GM23338 (cell line): ENCODE measurements around the gene C6orf120. TPM values are rescaled to one million over a fixed set of nuclear protein-coding genes. Genes with fewer than 3 reads are reported as not detected.

ENCODE experiments used
- ATAC-seq: fragments of 200-7000 bp; cut with Tn5 transposase; 3 replicates; pipeline ENCODE4 v1.9.1; 2020
- DNase-seq: peaks from one replicate; pipeline ENCODE4 v3.0.0-alpha.2; 2015; ENCODE audit warnings: low spot score
- H2AFZ ChIP-seq: fragments of 200-600 bp; sonication (generic); 2 replicates; pipeline ENCODE4 v1.8.0; 2016; ENCODE audit warnings: antibody characterized with exemption, mild to moderate bottlenecking, moderate library complexity
- H3F3A ChIP-seq: fragments of 200-600 bp; sonication (generic); replicated peaks from 2 replicates; pipeline ENCODE4 v1.8.0; 2017; ENCODE audit warnings: antibody characterized with exemption, mixed run types, low read depth
- H3K27ac ChIP-seq: fragments of 200-600 bp; sonication (generic); 2 replicates; pipeline ENCODE4 v1.6.1; 2016; ENCODE audit warnings: low read depth
- H3K27me3 ChIP-seq: fragments of 200-600 bp; sonication (generic); 2 replicates; pipeline ENCODE4 v1.8.0; 2016; ENCODE audit warnings: mild to moderate bottlenecking, mixed run types, moderate library complexity; ENCODE audit not compliant: insufficient read depth
- H3K36me3 ChIP-seq: fragments of 200-600 bp; sonication (generic); 2 replicates; pipeline ENCODE4 v1.8.0; 2016; ENCODE audit warnings: mild to moderate bottlenecking; ENCODE audit not compliant: insufficient read depth
- H3K4me1 ChIP-seq: fragments of 200-600 bp; sonication (generic); 2 replicates; pipeline ENCODE4 v1.8.0; 2016; ENCODE audit warnings: mild to moderate bottlenecking, moderate library complexity; ENCODE audit not compliant: insufficient read depth
- H3K4me2 ChIP-seq: fragments of 200-600 bp; sonication (generic); 2 replicates; pipeline ENCODE4 v1.7.1; 2017; ENCODE audit warnings: mixed run types
- H3K4me3 ChIP-seq: fragments of 200-600 bp; sonication (generic); 2 replicates; pipeline ENCODE4 v1.6.1; 2016; ENCODE audit warnings: mixed run types
- H3K79me2 ChIP-seq: fragments of 200-600 bp; sonication (generic); replicated peaks from 2 replicates; pipeline ENCODE4 v1.8.0; 2017; ENCODE audit warnings: mild to moderate bottlenecking; ENCODE audit not compliant: insufficient read depth
- H3K9me2 ChIP-seq: fragments of 200-600 bp; sonication (generic); 2 replicates; pipeline ENCODE4 v1.8.0; 2017; ENCODE audit not compliant: insufficient read depth
- H4K20me1 ChIP-seq: fragments of 200-600 bp; sonication (generic); replicated peaks from 2 replicates; pipeline ENCODE4 v1.8.0; 2017; ENCODE audit warnings: mild to moderate bottlenecking; ENCODE audit not compliant: insufficient read depth
- H3K27ac Mint-ChIP-seq: 2 replicates; pipeline ENCODE4 v1.8.0; 2020; ENCODE audit warnings: inconsistent platforms, mild to moderate bottlenecking, moderate library complexity, mixed read lengths
- H3K27me3 Mint-ChIP-seq: 3 replicates; pipeline ENCODE4 v1.8.0; 2022; ENCODE audit warnings: low read depth, mild to moderate bottlenecking, moderate library complexity, mixed read lengths, inconsistent platforms; ENCODE audit not compliant: insufficient read depth, poor library complexity
- H3K36me3 Mint-ChIP-seq: 3 replicates; pipeline ENCODE4 v1.8.0; 2021; ENCODE audit warnings: low read depth, mild to moderate bottlenecking, inconsistent platforms, moderate library complexity, mixed read lengths
- H3K4me1 Mint-ChIP-seq: 3 replicates; pipeline ENCODE4 v1.8.0; 2020; ENCODE audit warnings: mild to moderate bottlenecking, inconsistent platforms, mixed read lengths
- H3K4me3 Mint-ChIP-seq: 3 replicates; pipeline ENCODE4 v1.8.0; 2021; ENCODE audit warnings: moderate library complexity, mild to moderate bottlenecking, inconsistent platforms, mixed read lengths
- H3K9me3 Mint-ChIP-seq: 3 replicates; pipeline ENCODE4 v1.8.0; 2020; ENCODE audit warnings: moderate library complexity, mild to moderate bottlenecking, inconsistent platforms, mixed read lengths
- CREB1 ChIP-seq: fragments of 250-450 bp; sonication (Bioruptor Pico); IDR thresholded peaks from 2 replicates; pipeline ENCODE4 v1.5.0; 2020; ENCODE audit warnings: low read depth, mild to moderate bottlenecking, moderate library complexity
- EZH2 ChIP-seq: fragments of 200-600 bp; sonication (generic); IDR thresholded peaks from one replicate; pipeline ENCODE4 v1.8.0; 2017; ENCODE audit warnings: antibody characterized with exemption, mild to moderate bottlenecking, low read depth; ENCODE audit not compliant: unreplicated experiment
- EZH2phosphoT487 ChIP-seq: fragments of 200-600 bp; sonication (generic); IDR thresholded peaks from one replicate; pipeline ENCODE4 v1.8.1; 2018; ENCODE audit warnings: antibody characterized with exemption; ENCODE audit not compliant: unreplicated experiment
- JUNB ChIP-seq: IDR thresholded peaks from one replicate; pipeline ENCODE4 v1.6.1; 2016; ENCODE audit warnings: antibody characterized with exemption; ENCODE audit not compliant: unreplicated experiment
- NANOG ChIP-seq: IDR thresholded peaks from 2 replicates; pipeline ENCODE4 v1.6.1; 2016; ENCODE audit warnings: antibody characterized with exemption, borderline replicate concordance
- POLR2AphosphoS5 ChIP-seq: IDR thresholded peaks from 2 replicates; pipeline ENCODE4 v1.6.1; 2016; ENCODE audit warnings: antibody characterized with exemption, low read depth
- STAT1 ChIP-seq: IDR thresholded peaks from one replicate; pipeline ENCODE4 v1.6.1; 2016; ENCODE audit warnings: antibody characterized with exemption; ENCODE audit not compliant: unreplicated experiment
- ZNF114 ChIP-seq: fragments of 250-450 bp; sonication (Bioruptor Pico); IDR thresholded peaks from 2 replicates; pipeline ENCODE4 v1.5.0; 2020; ENCODE audit warnings: mild to moderate bottlenecking, moderate library complexity
- ZNF331 ChIP-seq: fragments of 250-450 bp; sonication (Bioruptor Pico); IDR thresholded peaks from 2 replicates; pipeline ENCODE4 v1.5.0; 2020; ENCODE audit warnings: low read depth, mild to moderate bottlenecking, moderate library complexity
- ZNF462 ChIP-seq: fragments of 250-450 bp; sonication (Bioruptor Pico); IDR thresholded peaks from 2 replicates; pipeline ENCODE4 v1.5.0; 2020; ENCODE audit warnings: mild to moderate bottlenecking, moderate library complexity
- polyA plus RNA-seq: library from polyadenylated mRNA; unstranded; fragments of >200 nt; fragmentation: Nextera tagmentation; extraction: Ambion mirVana; gene quantifications from 2 replicates; pipeline ENCODE4 v1.2.1, GENCODE V29; 2016
- total RNA-seq: library from RNA; depleted of rRNA; stranded (reverse); fragments of >200 nt; shearing (Covaris generic); gene quantifications from 2 replicates; pipeline ENCODE4 v1.2.3, GENCODE V29; 2014
- TF ChIP-seq, protein P1 (sequence below), 2 experiments: fragments of 200-600 bp in 1 of 2; sonication (generic) in 1 of 2; conservative IDR thresholded peaks; 2 replicates each; pipeline versions ENCODE4 v1.5.1 to v1.6.1; 2016 to 2017; ENCODE audit warnings: antibody characterized with exemption in 2 of 2, low read depth in 2 of 2, mild to moderate bottlenecking in 2 of 2, moderate library complexity in 1 of 2
- TF ChIP-seq, protein P2 (sequence below): IDR thresholded peaks from one replicate; pipeline ENCODE4 v1.6.1; 2018; ENCODE audit warnings: antibody characterized with exemption; ENCODE audit not compliant: unreplicated experiment

Gene C6orf120
- total and polyA plus RNA-seq, 2 experiments from 2014 or later: 18.8 to 57.3 TPM

GRCh38 chr6:169691260-169691659 lies 10.7 kb upstream of the C6orf120 start:
- H3F3A ChIP-seq: no peaks in the 10 kb centered on the region
- Mint-ChIP-seq H3K4me1 (peaks cover 10% of the 10 kb centered on the region; the same call in 2 of the 3 replicates), H3K4me3 (no peak overlapping the region), H3K27ac (no peak overlapping the region), H3K27me3 (peaks cover 13% of the 10 kb centered on the region), H3K9me3 (peaks cover 3% of the 10 kb centered on the region; the same call in 2 of the 3 replicates), H3K36me3 (peaks cover 77% of the 10 kb centered on the region)
- H3K27me3 ChIP-seq: no peaks in the 10 kb centered on the region
- H3K79me2 ChIP-seq: peaks cover 83% of the 10 kb centered on the region
- no peak overlapping the region for H3K4me2 ChIP-seq
- peaks cover 20% of the 10 kb centered on the region for H3K36me3 ChIP-seq
- DNase-seq (no peak), ATAC-seq (no peak)
- no peaks in the 10 kb centered on the region for H3K4me1 ChIP-seq
- 0 out of 2 replicates have a peak, but pooled peaks cover 14% of the 10 kb centered on the region for H4K20me1 ChIP-seq
- TF ChIP-seq STAT1 (no peak), EZH2phosphoT487 (no peak), CREB1 (no peak), ZNF331 (CRISPR knock-in tag) (no peak), ZNF462 (no peak), ZNF114 (no peak), POLR2AphosphoS5 (no peak), EZH2 (no peak), NANOG (no peak), JUNB (no peak)
- TF ChIP-seq, protein P1, sequence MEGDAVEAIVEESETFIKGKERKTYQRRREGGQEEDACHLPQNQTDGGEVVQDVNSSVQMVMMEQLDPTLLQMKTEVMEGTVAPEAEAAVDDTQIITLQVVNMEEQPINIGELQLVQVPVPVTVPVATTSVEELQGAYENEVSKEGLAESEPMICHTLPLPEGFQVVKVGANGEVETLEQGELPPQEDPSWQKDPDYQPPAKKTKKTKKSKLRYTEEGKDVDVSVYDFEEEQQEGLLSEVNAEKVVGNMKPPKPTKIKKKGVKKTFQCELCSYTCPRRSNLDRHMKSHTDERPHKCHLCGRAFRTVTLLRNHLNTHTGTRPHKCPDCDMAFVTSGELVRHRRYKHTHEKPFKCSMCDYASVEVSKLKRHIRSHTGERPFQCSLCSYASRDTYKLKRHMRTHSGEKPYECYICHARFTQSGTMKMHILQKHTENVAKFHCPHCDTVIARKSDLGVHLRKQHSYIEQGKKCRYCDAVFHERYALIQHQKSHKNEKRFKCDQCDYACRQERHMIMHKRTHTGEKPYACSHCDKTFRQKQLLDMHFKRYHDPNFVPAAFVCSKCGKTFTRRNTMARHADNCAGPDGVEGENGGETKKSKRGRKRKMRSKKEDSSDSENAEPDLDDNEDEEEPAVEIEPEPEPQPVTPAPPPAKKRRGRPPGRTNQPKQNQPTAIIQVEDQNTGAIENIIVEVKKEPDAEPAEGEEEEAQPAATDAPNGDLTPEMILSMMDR (conservative IDR thresholded peaks at IDR 0.05; ENCODE audit: low read depth in 2 of 2): no peak
- TF ChIP-seq, protein P2, sequence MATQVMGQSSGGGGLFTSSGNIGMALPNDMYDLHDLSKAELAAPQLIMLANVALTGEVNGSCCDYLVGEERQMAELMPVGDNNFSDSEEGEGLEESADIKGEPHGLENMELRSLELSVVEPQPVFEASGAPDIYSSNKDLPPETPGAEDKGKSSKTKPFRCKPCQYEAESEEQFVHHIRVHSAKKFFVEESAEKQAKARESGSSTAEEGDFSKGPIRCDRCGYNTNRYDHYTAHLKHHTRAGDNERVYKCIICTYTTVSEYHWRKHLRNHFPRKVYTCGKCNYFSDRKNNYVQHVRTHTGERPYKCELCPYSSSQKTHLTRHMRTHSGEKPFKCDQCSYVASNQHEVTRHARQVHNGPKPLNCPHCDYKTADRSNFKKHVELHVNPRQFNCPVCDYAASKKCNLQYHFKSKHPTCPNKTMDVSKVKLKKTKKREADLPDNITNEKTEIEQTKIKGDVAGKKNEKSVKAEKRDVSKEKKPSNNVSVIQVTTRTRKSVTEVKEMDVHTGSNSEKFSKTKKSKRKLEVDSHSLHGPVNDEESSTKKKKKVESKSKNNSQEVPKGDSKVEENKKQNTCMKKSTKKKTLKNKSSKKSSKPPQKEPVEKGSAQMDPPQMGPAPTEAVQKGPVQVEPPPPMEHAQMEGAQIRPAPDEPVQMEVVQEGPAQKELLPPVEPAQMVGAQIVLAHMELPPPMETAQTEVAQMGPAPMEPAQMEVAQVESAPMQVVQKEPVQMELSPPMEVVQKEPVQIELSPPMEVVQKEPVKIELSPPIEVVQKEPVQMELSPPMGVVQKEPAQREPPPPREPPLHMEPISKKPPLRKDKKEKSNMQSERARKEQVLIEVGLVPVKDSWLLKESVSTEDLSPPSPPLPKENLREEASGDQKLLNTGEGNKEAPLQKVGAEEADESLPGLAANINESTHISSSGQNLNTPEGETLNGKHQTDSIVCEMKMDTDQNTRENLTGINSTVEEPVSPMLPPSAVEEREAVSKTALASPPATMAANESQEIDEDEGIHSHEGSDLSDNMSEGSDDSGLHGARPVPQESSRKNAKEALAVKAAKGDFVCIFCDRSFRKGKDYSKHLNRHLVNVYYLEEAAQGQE: no peak
- no peak overlapping the region for H2AFZ ChIP-seq
- H3K9me2 ChIP-seq: no peaks in the 10 kb centered on the region
- H3K4me3 ChIP-seq: no peak overlapping the region
- no peak overlapping the region for H3K27ac ChIP-seq
